Islet of Langerhans (tissue), 1 donor: ENCODE measurements around the gene NOSIP.

Experiments
- FAIRE-seq: peaks from one replicate; lab custom pipeline; 2011; peaks lifted over from hg19 to GRCh38; lab: Jason Lieb, UNC

Gene NOSIP

DNA sequence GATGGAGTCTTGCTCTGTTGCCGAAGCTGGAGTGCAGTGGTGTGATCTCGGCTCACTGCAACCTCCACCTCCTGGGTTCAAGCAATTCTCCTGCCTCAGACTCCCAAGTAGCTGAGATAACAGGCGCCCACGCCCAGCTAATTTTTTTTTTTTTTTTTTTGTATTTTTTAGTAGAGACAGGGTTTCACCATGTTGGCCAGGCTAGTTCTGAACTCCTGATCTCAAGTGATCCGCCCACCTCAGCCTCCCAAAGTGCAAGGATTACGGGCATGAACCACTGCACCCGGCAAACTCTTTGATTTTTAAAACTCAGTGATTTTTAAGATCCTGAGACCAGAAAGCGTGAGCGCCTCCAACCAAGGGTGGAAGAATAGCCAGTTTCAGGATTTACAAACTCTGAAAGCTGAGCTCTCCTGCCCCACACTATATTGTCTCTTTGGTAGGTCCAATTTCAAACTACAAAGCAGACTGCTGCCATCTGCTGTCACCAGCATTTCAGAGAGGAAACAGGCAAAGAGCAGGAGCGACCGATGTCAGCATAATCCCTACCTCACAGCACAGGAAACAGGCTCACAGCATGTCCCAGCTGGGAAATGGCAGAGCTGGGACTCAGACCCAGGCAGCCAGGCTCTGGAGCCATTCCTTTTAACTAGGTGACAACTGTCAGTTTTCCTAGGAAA, 9.2 kb downstream of the NOSIP start:
- no peak for FAIRE-seq

DNA sequence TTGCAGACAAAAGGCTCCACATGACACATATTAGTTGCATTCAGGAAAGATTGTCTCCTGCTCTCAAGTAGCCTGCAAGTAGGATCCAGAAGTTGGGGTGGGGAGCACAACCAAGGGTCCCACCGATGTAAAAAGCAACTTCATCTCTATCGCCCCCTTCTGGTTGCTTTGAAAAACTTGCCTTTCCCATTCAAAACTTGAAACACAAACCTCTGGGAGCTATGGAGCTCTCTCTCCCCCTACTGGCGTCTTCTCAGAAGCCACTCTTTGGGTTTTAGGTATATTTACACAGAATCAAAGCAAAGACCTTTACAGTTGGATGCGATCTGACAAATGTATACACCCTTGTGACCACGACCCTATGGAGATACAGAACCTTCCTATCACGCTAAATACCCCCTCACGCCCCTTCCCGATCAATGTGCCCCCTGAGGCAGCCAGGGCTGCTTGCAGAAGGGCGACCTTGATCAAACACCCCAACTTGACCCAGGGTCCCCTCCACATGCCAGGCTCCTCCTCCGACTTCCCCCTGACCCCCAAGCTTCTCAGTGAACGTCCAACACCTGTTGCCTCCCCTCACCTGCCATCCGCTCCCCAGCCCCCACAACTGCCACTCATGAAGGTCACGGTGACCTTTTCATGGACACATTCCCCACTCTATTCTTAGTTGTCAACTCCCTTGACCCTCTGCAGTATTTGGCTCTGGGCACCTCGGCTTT, 10.1 kb downstream of the NOSIP start:
- FAIRE-seq = peak; percentile 76

- no peak for FAIRE-seq
Observed at GRCh38 chr19:49567861-49568441, 12.4 kb downstream of the NOSIP start.

- FAIRE-seq = no peak
Observed at GRCh38 chr19:49566302-49566701, 14.1 kb downstream of the NOSIP start.

- FAIRE-seq = no peak
Observed at GRCh38 chr19:49565261-49565660, 15.1 kb downstream of the NOSIP start.

GRCh38 chr19:49564616-49565045, 15.7 kb downstream of the NOSIP start:
- no peak for FAIRE-seq

GRCh38 chr19:49560358-49560900, 19.9 kb downstream of the NOSIP start:
- no peak for FAIRE-seq

DNA sequence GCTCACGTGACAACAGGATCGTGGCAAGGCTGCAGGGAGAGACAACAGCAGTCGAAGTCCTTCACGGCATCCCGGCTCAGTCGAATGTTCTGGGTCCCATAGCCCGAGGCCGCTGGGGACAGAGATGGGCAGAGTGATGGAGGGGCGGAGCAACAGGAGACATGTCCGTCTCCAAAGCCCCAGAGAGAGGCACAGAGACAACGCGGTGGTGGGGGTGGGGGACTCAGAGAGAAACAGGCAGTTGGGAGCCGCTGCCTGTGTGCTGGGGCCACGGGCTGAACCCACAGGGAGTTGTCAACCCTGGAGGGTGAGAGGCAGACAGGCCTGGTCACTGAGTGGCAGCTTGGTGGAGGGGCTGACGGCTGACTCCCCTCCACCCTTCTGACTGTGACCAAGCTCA, 20.4 kb downstream of the NOSIP start:
- FAIRE-seq = no peak

- no peak for FAIRE-seq
Observed at GRCh38 chr19:49559443-49559842, 20.9 kb downstream of the NOSIP start.

DNA sequence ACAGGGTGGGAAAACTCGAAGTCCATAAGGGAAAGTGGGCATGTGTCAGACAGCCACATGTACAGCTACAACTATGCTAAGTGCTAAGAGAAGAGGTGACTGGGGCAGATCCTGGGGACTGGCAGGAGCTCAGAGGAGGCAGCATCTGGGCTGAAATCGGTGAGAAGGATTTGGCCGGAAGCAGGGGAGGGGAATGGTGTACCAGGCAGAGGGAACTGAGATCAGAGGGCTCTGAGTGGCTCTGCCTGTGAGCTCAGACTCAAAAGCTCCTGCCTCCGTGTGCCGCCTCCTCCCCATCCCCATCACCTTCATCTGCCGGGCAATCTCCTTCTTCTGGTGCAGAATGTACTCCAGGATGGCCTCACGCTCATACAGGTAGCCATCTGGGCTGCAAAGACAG, 21.8 kb downstream of the NOSIP start:
- FAIRE-seq = no peak

DNA sequence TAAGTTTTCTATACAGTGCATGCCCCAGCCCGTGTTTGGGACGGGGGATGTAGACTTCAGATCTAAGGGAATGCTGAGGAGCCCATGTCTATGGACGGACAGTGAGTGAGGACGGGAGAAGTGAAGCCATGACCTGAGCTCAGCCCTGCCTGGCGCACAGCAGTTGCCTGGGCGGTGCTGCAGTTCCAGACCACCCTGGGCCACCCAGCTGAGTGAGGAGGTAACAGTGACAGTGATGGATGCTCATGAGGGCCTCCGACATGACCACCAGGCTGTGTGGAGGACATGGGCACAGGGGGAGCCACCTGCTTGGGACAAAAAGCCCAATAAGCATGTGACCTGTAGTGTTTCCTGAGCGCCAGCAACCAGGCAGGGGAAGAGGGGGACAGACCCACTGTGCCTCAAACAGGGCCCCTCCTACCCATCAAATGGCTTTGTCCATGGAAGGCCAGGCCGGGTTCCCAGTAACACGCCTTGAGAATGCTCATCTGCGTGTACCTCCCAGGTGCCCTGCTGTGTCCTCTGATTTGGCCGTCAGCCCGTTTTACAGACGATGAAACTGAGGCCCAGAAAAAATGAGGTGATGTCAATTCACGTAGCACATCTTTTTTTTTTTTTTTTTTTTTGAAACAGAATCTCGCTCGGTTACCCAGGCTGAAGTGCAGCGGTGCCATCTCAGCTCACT, 22.6 kb downstream of the NOSIP start:
- FAIRE-seq = no peak

- FAIRE-seq = no peak
Observed at GRCh38 chr19:49556412-49557398, 23.7 kb downstream of the NOSIP start.

GRCh38 chr19:49555600-49556411, 24.6 kb downstream of the NOSIP start:
- FAIRE-seq = no peak

DNA sequence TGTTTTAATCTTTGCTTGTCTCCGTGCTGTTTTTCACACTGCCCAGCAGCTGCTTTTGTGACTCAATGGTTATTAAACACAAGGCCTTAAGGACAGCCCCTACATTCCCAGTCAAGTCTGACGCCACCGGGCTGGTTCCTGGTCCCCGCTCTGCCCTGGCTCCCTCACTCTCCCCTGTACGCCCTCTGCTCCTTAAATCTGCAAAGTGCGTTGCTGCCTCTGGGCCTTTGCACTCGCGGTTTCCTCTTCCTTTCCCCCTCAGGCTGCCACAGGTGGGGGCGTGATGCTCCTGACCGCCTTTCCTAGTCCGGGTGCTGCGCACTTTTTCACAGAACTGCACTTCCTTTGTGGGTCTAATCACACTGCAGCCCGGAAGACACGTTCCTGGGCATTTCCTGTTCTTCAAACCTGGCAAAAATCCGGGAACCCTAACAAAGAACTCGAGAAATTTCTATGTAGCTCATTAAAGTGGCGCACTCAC, 25.6 kb downstream of the NOSIP start:
- no peak for FAIRE-seq

GRCh38 chr19:49553451-49554271, 26.7 kb downstream of the NOSIP start:
- FAIRE-seq = no peak

GRCh38 chr19:49552749-49553148, 27.6 kb downstream of the NOSIP start:
- FAIRE-seq = no peak

- no peak for FAIRE-seq
Observed at GRCh38 chr19:49551531-49551930, 28.8 kb downstream of the NOSIP start.

- no peak for FAIRE-seq
Observed at GRCh38 chr19:49549045-49549444, 31.3 kb downstream of the NOSIP start.

DNA sequence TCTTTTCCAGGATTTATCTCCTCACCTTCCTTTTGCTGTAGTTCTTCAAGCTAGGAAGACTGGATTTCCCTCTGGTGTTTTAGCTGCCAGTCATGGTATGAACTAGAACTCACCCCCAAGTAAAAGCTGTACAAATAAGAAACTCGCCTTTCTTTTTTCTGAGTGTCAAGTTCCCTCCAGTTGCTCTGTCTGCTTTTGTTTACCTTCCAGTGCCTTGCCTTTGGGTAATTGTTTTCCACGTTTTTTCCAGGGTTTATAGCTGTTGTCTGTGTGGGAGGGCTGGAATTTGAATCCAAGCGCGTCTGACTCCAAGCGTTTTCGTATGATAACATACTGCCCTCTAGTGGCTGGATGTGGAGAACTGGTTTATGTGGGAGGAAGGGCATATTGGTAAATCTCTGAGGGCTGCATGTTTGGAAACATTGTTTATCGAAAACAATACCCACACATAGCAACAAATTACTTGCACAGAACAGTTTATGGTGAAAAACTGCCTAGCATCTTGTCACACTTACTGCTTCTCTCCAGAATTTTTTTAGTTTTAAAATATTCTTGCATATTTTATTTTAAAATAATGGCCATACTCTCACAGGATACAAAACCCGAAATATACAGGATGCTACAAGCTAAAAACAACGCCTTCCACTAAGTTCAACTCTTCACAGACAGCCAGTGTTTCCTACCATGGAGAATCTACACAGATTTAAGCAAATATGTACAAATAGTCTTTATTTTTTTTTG, 33.4 kb downstream of the NOSIP start:
- FAIRE-seq = peak; percentile 98
